Adrenal gland (tissue), 12 donors: Measurements from ENCODE around the gene RPL6. TPM values are rescaled to one million over a fixed set of nuclear protein-coding genes. Genes with fewer than 3 reads are reported as not detected.
"Not testable (repeated sequence)": the region's sequence is repeated elsewhere in the genome, so short reads cannot be mapped to it uniquely, and the experiment has no call there.

Source experiments
- DNase-seq, 7 donors: peaks; one replicate each; pipeline ENCODE4 v3.0.0-alpha.2; 2019 to 2020
- H3K27ac ChIP-seq, 5 donors: fragments of 200-600 bp; sonication (generic) in 4 of 5; 1 replicate in 3 of 5; 2 replicates in 2 of 5; pipeline versions ENCODE4 v1.5.1 to v1.8.0; 2016 to 2020; ENCODE audit warnings: mild to moderate bottlenecking in 1 of 5
- H3K27me3 ChIP-seq: fragments of 200-600 bp; 2 replicates; pipeline ENCODE4 v1.8.0; 2021
- H3K36me3 ChIP-seq, 2 donors: fragments of 200-600 bp; replicated peaks in 1 of 2; 1 replicate in 1 of 2; 2 replicates in 1 of 2; pipeline versions ENCODE4 v1.5.1 to v1.8.0; 2018 to 2022
- H3K4me1 ChIP-seq, 2 donors: fragments of 200-600 bp; replicated peaks in 1 of 2; 1 replicate in 1 of 2; 2 replicates in 1 of 2; pipeline versions ENCODE4 v1.5.1 to v1.8.0; 2018 to 2021
- H3K4me3 ChIP-seq, 4 donors: fragments of 200-600 bp; sonication (generic) in 3 of 4; one replicate each; pipeline ENCODE4 v1.5.1; 2016 to 2018
- H3K9me3 ChIP-seq, 3 donors: fragments of 200-600 bp; sonication (generic) in 1 of 3; replicated peaks in 1 of 3; 1 replicate in 2 of 3; 2 replicates in 1 of 3; pipeline versions ENCODE4 v1.5.1 to v1.8.0; 2016 to 2021
- POLR2A ChIP-seq, 2 donors: fragments of 450-650 bp; IDR thresholded peaks; one replicate each; pipeline ENCODE4 v1.6.1; 2017; ENCODE audit warnings: antibody characterized with exemption in 2 of 2, mild to moderate bottlenecking in 2 of 2, moderate library complexity in 1 of 2
- WGBS, 4 donors: extraction: QIAGEN DNeasy Blood & Tissue Kit in 2 of 4; methylation state at CpG; one replicate each; pipeline versions ENCODE4 v1.1.5 to v1.1.7; 2013 to 2017; 5-methylcytosine and 5-hydroxymethylcytosine counted together
- intact Hi-C, 2 donors: fragments of 100-400 bp; cut with DNase I; formaldehyde crosslinking; loops; one replicate each; pipeline versions ENCODE4 v1.14.1 to v1.15.0; 2022 to 2023
- polyA plus RNA-seq, 3 donors: library from polyadenylated mRNA; stranded (reverse); fragments of 200-250 nt in 2 of 3; fragments of 350-450 nt in 1 of 3; fragmentation: Illumina TruSeq in 1 of 3; extraction: RNeasy Lipid Tissue Mini Kit (QIAGEN cat#74804) in 1 of 3; gene quantifications; one replicate each; pipeline ENCODE4 v1.2.3, GENCODE V29; 2013 to 2014
- total RNA-seq, 9 donors: library from RNA; depleted of rRNA in 4 of 9; stranded (reverse); fragments of >200 nt in 4 of 9; fragments of 120-200 nt in 1 of 9; fragmentation: NEBNext Ultra II Directional in 1 of 9; extraction: Animal tissue kit (Norgen Biotek cat#: 25700) in 1 of 9; gene quantifications; one replicate each; pipeline versions ENCODE4 v1.1.0 to v1.2.4, GENCODE V29; 2013 to 2023
- TF ChIP-seq, protein P1 (sequence below), 6 experiments: fragments of 450-650 bp in 4 of 6; fragments of 200-600 bp in 2 of 6; sonication (generic) in 1 of 6; IDR thresholded peaks; 1 replicate in 5 of 6; 2 replicates in 1 of 6; pipeline versions ENCODE4 v1.5.1 to v1.8.0; 2016 to 2021; ENCODE audit warnings: antibody characterized with exemption in 6 of 6, mild to moderate bottlenecking in 2 of 6, moderate library complexity in 1 of 6
- donor health status: healthy with polysubstance abuse.
- donor health status: Bipolar disorder and iron deficiency.
- donor health status: DM: yes; HTN: yes; CAD: no.
- donor health status: DM: no; HTN: no; CAD: no.
- donor health status: DM: no; HTN: no; CAD: no.
- donor health status: DM: yes; HTN: yes; CAD: no.

RPL6 gene
- total and polyA plus RNA-seq, 12 donors = 976 to 2,265 (median 1,369) TPM

DNA sequence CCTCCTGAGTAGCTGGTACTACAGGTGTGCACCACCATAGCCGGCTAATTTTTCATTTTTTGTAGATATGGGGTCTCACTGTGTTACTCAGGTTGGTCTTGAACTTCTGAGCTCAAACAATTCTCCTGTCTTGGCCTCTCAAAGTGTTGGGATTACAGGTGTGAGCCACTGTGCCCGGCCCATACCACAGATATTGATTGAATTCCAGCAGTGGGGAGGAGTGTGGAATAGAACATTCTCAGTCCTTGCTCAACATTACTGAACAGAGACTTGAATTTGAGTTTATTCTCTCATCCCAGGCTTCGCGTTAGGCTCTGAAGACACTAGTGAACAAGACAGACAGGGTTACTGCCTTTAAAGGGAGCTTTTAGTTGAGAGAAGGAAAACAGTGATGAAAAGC is 48.9 kb upstream of the RPL6 start:
- H3K27me3 ChIP-seq = no peaks in the 10 kb centered on the region
- H3K36me3 ChIP-seq = peaks cover 0 to 51% of the 10 kb centered on the region in 2 donors
- H3K4me1 ChIP-seq = no peaks in the 10 kb centered on the region
- no peaks in the 10 kb centered on the region for H3K9me3 ChIP-seq
- DNase-seq = no peak
- intact Hi-C loops = no loop called here
- TF ChIP-seq, protein P1, sequence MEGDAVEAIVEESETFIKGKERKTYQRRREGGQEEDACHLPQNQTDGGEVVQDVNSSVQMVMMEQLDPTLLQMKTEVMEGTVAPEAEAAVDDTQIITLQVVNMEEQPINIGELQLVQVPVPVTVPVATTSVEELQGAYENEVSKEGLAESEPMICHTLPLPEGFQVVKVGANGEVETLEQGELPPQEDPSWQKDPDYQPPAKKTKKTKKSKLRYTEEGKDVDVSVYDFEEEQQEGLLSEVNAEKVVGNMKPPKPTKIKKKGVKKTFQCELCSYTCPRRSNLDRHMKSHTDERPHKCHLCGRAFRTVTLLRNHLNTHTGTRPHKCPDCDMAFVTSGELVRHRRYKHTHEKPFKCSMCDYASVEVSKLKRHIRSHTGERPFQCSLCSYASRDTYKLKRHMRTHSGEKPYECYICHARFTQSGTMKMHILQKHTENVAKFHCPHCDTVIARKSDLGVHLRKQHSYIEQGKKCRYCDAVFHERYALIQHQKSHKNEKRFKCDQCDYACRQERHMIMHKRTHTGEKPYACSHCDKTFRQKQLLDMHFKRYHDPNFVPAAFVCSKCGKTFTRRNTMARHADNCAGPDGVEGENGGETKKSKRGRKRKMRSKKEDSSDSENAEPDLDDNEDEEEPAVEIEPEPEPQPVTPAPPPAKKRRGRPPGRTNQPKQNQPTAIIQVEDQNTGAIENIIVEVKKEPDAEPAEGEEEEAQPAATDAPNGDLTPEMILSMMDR (IDR thresholded peaks at IDR 0.05) = no peak
- TF ChIP-seq POLR2A (IDR thresholded peaks at IDR 0.05) = no peak
- WGBS, 4 donors = 94 to 99% (median 98%) methylated on average over 4 of the region's 4 CpGs
- H3K4me3 ChIP-seq = no peak overlapping the region
- no peak overlapping the region for H3K27ac ChIP-seq

DNA sequence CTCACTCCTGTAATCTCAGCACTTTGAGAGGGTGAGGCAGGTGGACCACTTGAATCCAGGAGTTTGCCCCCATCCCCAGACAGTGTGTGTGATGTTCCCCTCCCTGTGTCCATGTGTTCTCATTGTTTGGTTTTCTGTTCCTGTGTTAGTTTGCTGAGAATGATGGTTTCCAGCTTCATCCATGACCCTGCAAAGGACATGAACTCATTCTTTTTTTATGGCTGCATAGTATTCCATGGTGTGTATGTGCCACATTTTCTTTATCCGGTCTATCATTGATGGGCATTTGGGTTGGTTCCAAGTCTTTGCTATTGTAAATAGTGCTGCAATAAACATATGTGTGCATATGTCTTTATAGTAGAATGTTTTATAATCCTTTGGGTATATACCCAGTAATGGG is 47.7 kb upstream of the RPL6 start:
- DNase-seq, H3K4me3 ChIP-seq, H3K9me3 ChIP-seq, H3K4me1 ChIP-seq, intact Hi-C loops, H3K27ac ChIP-seq, H3K27me3 ChIP-seq: not testable (repeated sequence)
- 94 to 100% (median 100%) methylated on average over 1 of the region's 1 CpG for WGBS, 4 donors
- H3K36me3 ChIP-seq = peaks cover 0 to 54% of the 10 kb centered on the region in 2 donors

DNA sequence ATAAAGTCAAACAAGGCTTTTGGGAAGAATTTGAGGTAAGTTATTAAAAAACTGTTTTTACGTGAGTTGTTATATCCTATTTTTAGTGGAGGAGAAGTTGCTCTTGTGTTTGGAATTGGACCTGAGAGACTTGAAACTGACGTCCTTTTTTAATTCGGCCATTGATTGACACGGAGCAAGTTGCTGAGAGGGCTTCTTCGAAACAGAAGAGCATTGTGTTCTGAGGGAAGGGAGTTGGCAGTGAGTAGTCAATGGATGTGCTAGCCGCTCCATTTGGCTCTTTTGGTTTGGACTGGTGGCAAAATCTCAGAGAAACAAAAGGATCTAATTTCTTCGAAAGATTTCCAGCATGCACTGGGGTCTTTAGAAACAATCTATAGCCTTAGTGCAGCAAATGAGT is 46.6 kb upstream of the RPL6 start:
- no peak for DNase-seq
- TF ChIP-seq, protein P1 (IDR thresholded peaks at IDR 0.05) = no peak
- no peak for TF ChIP-seq POLR2A (IDR thresholded peaks at IDR 0.05)
- no peaks in the 10 kb centered on the region for H3K4me1 ChIP-seq
- intact Hi-C loops = no loop called here
- H3K4me3 ChIP-seq = no peak overlapping the region
- no peaks in the 10 kb centered on the region for H3K27me3 ChIP-seq
- H3K36me3 ChIP-seq = peaks cover 0 to 54% of the 10 kb centered on the region in 2 donors
- H3K9me3 ChIP-seq = no peaks in the 10 kb centered on the region
- H3K27ac ChIP-seq = no peak overlapping the region
- WGBS, 4 donors = 92 to 94% (median 93%) methylated on average over 7 of the region's 7 CpGs

DNA sequence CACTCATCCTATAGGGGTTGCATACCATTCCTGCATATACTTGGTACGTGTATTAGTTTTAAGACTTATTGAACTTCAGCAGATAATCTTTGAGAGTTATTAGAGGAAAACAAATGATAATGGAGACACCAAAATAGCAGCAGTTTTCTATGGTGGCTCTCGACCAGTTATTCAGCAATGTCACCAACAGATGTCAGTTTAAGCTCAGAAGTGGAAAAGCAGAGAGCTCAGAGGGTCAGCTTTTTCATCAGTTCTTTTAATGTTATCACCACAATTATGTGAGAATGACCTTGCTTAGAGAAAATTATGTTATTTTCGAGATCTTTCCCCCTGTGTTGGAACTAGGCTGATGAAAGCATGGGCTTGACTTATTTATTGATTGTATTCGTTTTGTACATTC is 41.3 kb upstream of the RPL6 start:
- no peaks in the 10 kb centered on the region for H3K27me3 ChIP-seq
- TF ChIP-seq POLR2A (IDR thresholded peaks at IDR 0.05) = no peak
- TF ChIP-seq, protein P1 (IDR thresholded peaks at IDR 0.05) = no peak
- H3K9me3 ChIP-seq = no peaks in the 10 kb centered on the region
- H3K36me3 ChIP-seq = peaks cover 0 to 59% of the 10 kb centered on the region in 2 donors
- H3K4me1 ChIP-seq = no peaks in the 10 kb centered on the region
- no peak overlapping the region for H3K27ac ChIP-seq
- H3K4me3 ChIP-seq = no peak overlapping the region
- no peak for DNase-seq
- intact Hi-C loops = no loop called here
- WGBS, 4 donors = 70 to 81% (median 75%) methylated on average over 4 of the region's 4 CpGs

DNA sequence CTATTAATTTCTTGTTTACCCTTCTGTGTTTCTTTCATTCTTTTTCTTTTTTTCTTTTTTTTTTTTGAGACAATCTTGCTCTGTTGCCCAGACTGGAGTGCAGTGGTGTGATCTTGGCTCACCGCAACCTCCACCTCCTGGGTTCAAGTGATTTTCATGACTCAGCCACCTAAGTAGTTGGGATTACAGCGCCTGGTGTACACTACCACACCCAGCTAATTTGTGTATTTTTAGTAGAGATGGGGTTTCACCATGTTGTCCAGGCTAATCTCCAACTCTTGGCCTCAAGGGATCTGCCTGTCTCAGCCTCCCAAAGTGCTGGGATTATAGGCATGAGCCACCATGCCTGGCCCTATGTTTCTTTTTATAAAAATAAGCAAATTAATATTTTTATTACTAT is 38.8 kb upstream of the RPL6 start:
- H3K27ac ChIP-seq, intact Hi-C loops, H3K9me3 ChIP-seq, H3K4me1 ChIP-seq, H3K4me3 ChIP-seq, DNase-seq, H3K27me3 ChIP-seq: not testable (repeated sequence)
- WGBS, 4 donors = 92 to 96% (median 94%) methylated on average over 2 of the region's 2 CpGs
- peaks cover 0 to 33% of the 10 kb centered on the region in 2 donors for H3K36me3 ChIP-seq
